HEK293T (cell line): ENCODE measurements around the gene SLC8A3.

Experiments
- CTCF ChIA-PET: fragments of 350-600 bp; formaldehyde crosslinking; extraction: SDS; loops from one replicate; lab custom pipeline; 2021; ENCODE audit warnings: antibody characterized with exemption, inconsistent platforms; lab: Yijun Ruan, JAX
- POLR2A ChIA-PET: fragments of 350-600 bp; formaldehyde crosslinking; extraction: SDS; loops from one replicate; lab custom pipeline; 2020; ENCODE audit warnings: antibody characterized with exemption, inconsistent platforms; lab: Yijun Ruan, JAX
- DNase-seq: peaks from one replicate; pipeline ENCODE4 v3.0.0; 2012; ENCODE audit warnings: mixed read lengths; ENCODE audit errors: extremely low spot score
- ARNT ChIP-seq: fragments of 450-650 bp; IDR thresholded peaks from 2 replicates; pipeline ENCODE4 v1.6.1; 2017; ENCODE audit warnings: mild to moderate bottlenecking
- BHLHE40 ChIP-seq: fragments of 450-650 bp; IDR thresholded peaks from 2 replicates; pipeline ENCODE4 v1.6.1; 2016; ENCODE audit warnings: mild to moderate bottlenecking, moderate library complexity, borderline replicate concordance
- CTBP1 ChIP-seq: fragments of 450-650 bp; IDR thresholded peaks from 2 replicates; pipeline ENCODE4 v1.6.1; 2016; ENCODE audit warnings: borderline replicate concordance
- ELF4 ChIP-seq: fragments of 450-650 bp; IDR thresholded peaks from 2 replicates; pipeline ENCODE4 v1.6.1; 2017; ENCODE audit warnings: antibody characterized with exemption
- FOXA1 ChIP-seq: fragments of 450-650 bp; IDR thresholded peaks from 2 replicates; pipeline ENCODE4 v1.6.1; 2016; ENCODE audit warnings: mild to moderate bottlenecking
- FOXK2 ChIP-seq: fragments of 450-650 bp; IDR thresholded peaks from 2 replicates; pipeline ENCODE4 v1.6.1; 2016; ENCODE audit warnings: mild to moderate bottlenecking
- FOXM1 ChIP-seq: fragments of 450-650 bp; IDR thresholded peaks from 2 replicates; pipeline ENCODE4 v1.6.1; 2017; ENCODE audit warnings: mild to moderate bottlenecking, borderline replicate concordance
- HDGF ChIP-seq: fragments of 450-650 bp; IDR thresholded peaks from 2 replicates; pipeline ENCODE4 v1.6.1; 2017; ENCODE audit warnings: antibody characterized with exemption, borderline replicate concordance
- L3MBTL2 ChIP-seq: fragments of 450-650 bp; conservative IDR thresholded peaks from 2 replicates; pipeline ENCODE4 v1.6.1; 2016; ENCODE audit warnings: mild to moderate bottlenecking
- LEF1 ChIP-seq: fragments of 450-650 bp; IDR thresholded peaks from 2 replicates; pipeline ENCODE4 v1.6.1; 2017; ENCODE audit warnings: mild to moderate bottlenecking, borderline replicate concordance
- NFRKB ChIP-seq: fragments of 450-650 bp; IDR thresholded peaks from 2 replicates; pipeline ENCODE4 v1.6.1; 2016; ENCODE audit warnings: mild to moderate bottlenecking, moderate library complexity
- PKNOX1 ChIP-seq: fragments of 450-650 bp; IDR thresholded peaks from 2 replicates; pipeline ENCODE4 v1.6.1; 2016
- SP1 ChIP-seq: fragments of 450-650 bp; IDR thresholded peaks from 2 replicates; pipeline ENCODE4 v1.6.1; 2017
- SUZ12 ChIP-seq: fragments of 450-650 bp; IDR thresholded peaks from 2 replicates; pipeline ENCODE4 v1.6.1; 2016; ENCODE audit warnings: mild to moderate bottlenecking
- TARDBP ChIP-seq: fragments of 450-650 bp; IDR thresholded peaks from 2 replicates; pipeline ENCODE4 v1.6.1; 2016
- ZNF384 ChIP-seq: fragments of 450-650 bp; IDR thresholded peaks from 2 replicates; pipeline ENCODE4 v1.6.1; 2016

The SLC8A3 gene

GRCh38 chr14:70118064-70118463 is 70.7 kb downstream of the SLC8A3 start:
- no peak for DNase-seq
- ChIA-PET CTCF (no interaction called here), POLR2A (no interaction called here)
- TF ChIP-seq BHLHE40 (no peak), PKNOX1 (no peak), NFRKB (no peak), ELF4 (no peak), SP1 (no peak), FOXM1 (no peak), HDGF (no peak), CTBP1 (no peak), LEF1 (no peak), L3MBTL2 (no peak), FOXA1 (no peak), ZNF384 (no peak), ARNT (no peak), SUZ12 (no peak), TARDBP (no peak), FOXK2 (no peak)

DNA sequence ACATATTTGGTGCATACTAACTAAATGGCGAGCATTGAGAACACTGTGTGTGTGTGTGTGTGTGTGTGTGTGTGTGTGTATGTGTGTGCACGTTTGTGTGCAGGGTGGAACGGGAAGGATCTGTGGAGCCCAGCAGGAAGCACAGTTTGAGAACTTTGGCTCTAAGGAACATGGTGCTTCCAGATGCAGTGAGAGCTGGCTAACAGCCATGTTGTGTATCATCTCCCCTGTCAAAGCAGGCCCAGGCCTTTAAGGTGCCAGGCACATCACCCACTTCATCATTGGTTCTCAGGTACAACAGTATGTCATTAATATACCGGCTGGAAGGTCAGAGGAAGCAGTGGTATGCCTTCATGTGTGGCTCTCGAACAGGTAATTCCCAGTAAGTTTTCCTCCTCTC is 72.5 kb downstream of the SLC8A3 start:
- ChIA-PET CTCF (no interaction called here), POLR2A (no interaction called here)
- TF ChIP-seq TARDBP = no peak
- no peak for TF ChIP-seq SP1
- TF ChIP-seq ELF4 = no peak
- TF ChIP-seq L3MBTL2 = no peak
- TF ChIP-seq ARNT = no peak
- TF ChIP-seq CTBP1 = no peak
- DNase-seq = no peak

DNA sequence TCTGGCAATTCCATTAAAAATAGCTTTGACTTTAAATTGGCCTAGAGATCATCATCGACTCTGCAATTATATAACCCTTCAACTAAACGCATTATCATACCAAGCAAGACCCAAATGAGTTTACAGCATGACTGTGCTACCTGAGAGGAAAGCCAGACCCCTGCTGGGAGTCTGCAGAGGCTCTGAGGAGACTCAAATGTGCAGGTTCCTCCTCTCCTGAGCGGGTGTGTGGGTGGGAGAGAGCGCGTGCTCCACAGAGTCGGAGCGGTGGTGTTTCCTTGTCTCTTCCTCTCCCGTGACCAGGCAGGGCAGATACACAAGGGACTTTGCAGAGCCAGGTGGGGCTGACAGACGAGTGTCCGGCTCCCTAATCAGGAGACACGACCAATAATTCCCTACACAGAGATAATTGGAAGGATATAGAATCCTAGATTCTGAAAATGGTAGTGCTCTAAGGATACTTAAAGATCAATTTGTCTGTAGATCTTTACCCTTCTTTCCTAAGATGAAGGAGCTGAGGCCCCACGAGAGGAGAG is 74.1 kb downstream of the SLC8A3 start:
- ChIA-PET CTCF (no interaction called here), POLR2A (no interaction called here)
- DNase-seq = no peak
- no peak for TF ChIP-seq ARNT
- TF ChIP-seq SP1 = no peak
- TF ChIP-seq SUZ12 = no peak

DNA sequence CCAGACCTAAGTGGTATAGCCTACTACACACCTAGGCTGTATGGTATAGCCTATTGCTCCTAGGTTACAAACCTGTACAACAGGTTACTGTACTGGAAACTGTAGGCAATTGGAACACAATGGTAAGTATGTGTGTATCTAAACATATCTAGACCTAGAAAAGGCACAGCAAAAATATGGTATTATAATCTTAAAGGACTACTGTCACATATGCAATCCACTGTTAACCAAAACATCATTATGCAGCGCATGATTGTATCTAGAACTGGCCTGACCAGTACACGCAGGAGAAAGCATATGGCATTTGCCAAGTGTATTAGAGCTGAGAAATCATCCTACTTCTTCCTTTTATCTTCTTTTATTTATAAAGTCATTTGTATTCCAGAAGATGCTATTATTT is 75.5 kb downstream of the SLC8A3 start:
- no peak for DNase-seq
- POLR2A ChIA-PET = no interaction called here
- CTCF ChIA-PET = no interaction called here
- TF ChIP-seq ELF4 = no peak
- no peak for TF ChIP-seq FOXM1
- no peak for TF ChIP-seq LEF1
- no peak for TF ChIP-seq L3MBTL2

- TF ChIP-seq HDGF (no peak), FOXA1 (no peak), FOXK2 (no peak), BHLHE40 (no peak), PKNOX1 (no peak), ARNT (no peak), ELF4 (no peak), SUZ12 (no peak), FOXM1 (no peak), TARDBP (no peak), ZNF384 (no peak), LEF1 (no peak), NFRKB (no peak), CTBP1 (no peak), SP1 (no peak), L3MBTL2 (no peak)
- CTCF ChIA-PET = no interaction called here
- POLR2A ChIA-PET = no interaction called here
- no peak for DNase-seq
These were observed 80.3 kb downstream of the SLC8A3 start for GRCh38 chr14:70108419-70108818.

GRCh38 chr14:70107309-70107708 is 81.4 kb downstream of the SLC8A3 start:
- DNase-seq = no peak
- POLR2A ChIA-PET = no interaction called here
- TF ChIP-seq FOXM1 = no peak
- CTCF ChIA-PET = interaction anchor here (0.6 to 1.1 kb wide), 2 partner anchors 11 to 35 kb away, joined by 3 read pairs; no protein-coding TSS in a partner anchor

DNA sequence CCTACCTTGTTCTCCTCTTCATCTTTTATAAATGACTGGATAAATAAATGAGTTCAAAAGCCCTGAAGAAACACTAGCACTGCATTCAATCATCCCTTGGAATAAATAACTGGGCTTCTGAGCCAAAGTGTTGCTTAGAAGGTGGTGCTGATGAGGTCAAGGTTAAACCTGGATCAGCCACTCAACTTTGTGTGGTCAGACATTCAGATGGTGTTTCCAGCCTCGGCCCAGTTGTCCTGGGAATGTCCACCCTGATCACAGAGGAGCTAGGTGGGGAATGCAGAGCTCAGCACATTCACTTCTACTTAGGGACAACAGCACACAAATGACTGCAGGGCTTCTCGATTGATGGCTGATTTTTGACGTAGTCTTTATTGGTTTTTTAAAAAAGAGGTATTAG is 88.7 kb downstream of the SLC8A3 start:
- no peak for DNase-seq
- ChIA-PET POLR2A (no interaction called here), CTCF (interaction anchor here (1.0 kb wide), 1 partner anchor 13 kb away, joined by 4 read pairs; no protein-coding TSS in a partner anchor)
- TF ChIP-seq HDGF (no peak), L3MBTL2 (no peak), FOXA1 (no peak), LEF1 (no peak), ELF4 (no peak), NFRKB (no peak), FOXM1 (no peak), TARDBP (no peak)

- DNase-seq = no peak
- ChIA-PET CTCF (no interaction called here), POLR2A (no interaction called here)
- no peak for TF ChIP-seq BHLHE40
- TF ChIP-seq CTBP1 = no peak
- no peak for TF ChIP-seq LEF1
- TF ChIP-seq SP1 = no peak
- no peak for TF ChIP-seq TARDBP
- TF ChIP-seq NFRKB = no peak
These were observed 90.4 kb downstream of the SLC8A3 start for GRCh38 chr14:70098250-70098809.
